Activated naive CD4-positive, alpha-beta T cell treated with anti-CD3 and anti-CD28 coated beads for 36 hours (primary cell): ENCODE results near the gene PCOLCE2. TPM values are rescaled to one million over a fixed set of nuclear protein-coding genes. Genes with fewer than 3 reads are reported as not detected.

ENCODE experiments used
- CTCF ChIA-PET: fragments of 350-600 bp; sonication (Branson Sonifier 250); formaldehyde crosslinking; loops from one replicate; lab custom pipeline; 2021; ENCODE audit warnings: antibody characterized with exemption; lab: Charles Lee
- DNase-seq: peaks from one replicate; pipeline ENCODE4 v3.0.0-alpha.2; 2020
- H3K27ac Mint-ChIP-seq: one replicate; pipeline ENCODE4 v1.8.0; 2021; ENCODE audit warnings: mild to moderate bottlenecking, mixed read lengths
- H3K27me3 Mint-ChIP-seq: one replicate; pipeline ENCODE4 v1.8.0; 2021; ENCODE audit warnings: low read depth, mixed read lengths
- H3K36me3 Mint-ChIP-seq: one replicate; pipeline ENCODE4 v1.8.0; 2021; ENCODE audit warnings: low read depth, mixed read lengths
- H3K4me1 Mint-ChIP-seq: one replicate; pipeline ENCODE4 v1.8.0; 2021; ENCODE audit warnings: low read depth, mixed read lengths
- H3K4me3 Mint-ChIP-seq: one replicate; pipeline ENCODE4 v1.8.0; 2021; ENCODE audit warnings: mild to moderate bottlenecking, moderate library complexity, mixed read lengths
- H3K9me3 Mint-ChIP-seq: one replicate; pipeline ENCODE4 v1.8.0; 2021; ENCODE audit warnings: mixed read lengths
- intact Hi-C: fragments of 100-400 bp; cut with micrococcal nuclease; formaldehyde crosslinking; loops from one replicate; pipeline ENCODE4 v1.15.1; 2023
- total RNA-seq, 2 experiments: library from RNA; stranded (reverse); gene quantifications; one replicate each; pipeline ENCODE4 v1.2.3, GENCODE V29; 2021

The PCOLCE2 gene
- total RNA-seq, 2 experiments from 2014 or later: 0.38 to 0.64 TPM

DNA sequence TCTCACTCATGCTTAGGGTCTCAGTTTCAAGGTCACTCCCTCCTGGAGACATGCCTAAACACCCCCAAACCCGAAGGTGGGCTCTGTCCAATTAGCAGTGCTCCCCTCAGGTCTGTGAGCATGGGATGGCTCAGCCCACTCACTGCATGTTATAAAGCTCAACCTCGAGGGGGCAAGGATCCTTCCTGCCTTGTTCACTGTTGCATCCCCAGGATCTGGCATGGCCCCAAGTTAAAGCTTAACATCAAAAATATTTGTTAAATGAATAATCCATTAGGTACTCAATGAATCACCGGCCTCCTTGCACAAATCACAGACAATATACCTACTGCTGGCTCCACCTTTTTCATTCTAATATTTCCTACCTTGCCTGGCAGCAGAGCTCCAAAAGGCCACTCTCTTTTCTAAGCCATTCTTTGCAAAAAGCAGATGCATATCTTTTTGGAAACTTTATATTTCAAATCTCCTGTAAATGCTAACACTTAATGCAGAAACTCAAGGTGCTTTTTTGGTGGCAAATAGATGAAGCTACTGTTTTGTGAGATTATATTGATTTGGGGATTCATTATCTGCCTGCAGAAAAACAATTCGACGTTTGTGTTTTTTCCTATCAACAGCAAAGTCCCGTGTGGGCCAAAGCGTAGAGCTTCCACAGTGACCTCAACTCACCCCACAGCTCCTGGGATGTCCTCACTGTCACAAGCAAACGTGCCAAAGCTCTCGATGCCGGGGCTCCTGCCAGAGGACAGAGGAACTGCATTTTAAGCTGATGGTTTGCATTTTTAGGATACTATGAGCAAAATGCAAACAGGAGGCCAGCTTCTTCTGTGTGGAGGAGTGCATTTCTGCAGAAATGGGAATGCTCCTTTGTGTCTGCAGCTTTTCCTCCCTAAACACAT is 35.4 kb downstream of the PCOLCE2 start:
- no peaks in the 10 kb centered on the region for H3K27me3 Mint-ChIP-seq
- no peaks in the 10 kb centered on the region for H3K9me3 Mint-ChIP-seq
- CTCF ChIA-PET: interaction anchor here (0.7 to 1.2 kb wide), 2 partner anchors 10 to 79 kb away, joined by 3 read pairs; no protein-coding TSS in a partner anchor
- intact Hi-C loops: no loop called here
- no peaks in the 10 kb centered on the region for H3K4me1 Mint-ChIP-seq
- no peaks in the 10 kb centered on the region for H3K36me3 Mint-ChIP-seq
- DNase-seq: no peak
- no peak overlapping the region for H3K4me3 Mint-ChIP-seq
- no peak overlapping the region for H3K27ac Mint-ChIP-seq

GRCh38 chr3:142852009-142852408 is 36.9 kb downstream of the PCOLCE2 start:
- no peaks in the 10 kb centered on the region for H3K36me3 Mint-ChIP-seq
- CTCF ChIA-PET: no interaction called here
- DNase-seq: no peak
- H3K27ac Mint-ChIP-seq: no peak overlapping the region
- intact Hi-C loops: no loop called here
- H3K4me3 Mint-ChIP-seq: no peak overlapping the region
- no peaks in the 10 kb centered on the region for H3K4me1 Mint-ChIP-seq
- no peaks in the 10 kb centered on the region for H3K9me3 Mint-ChIP-seq
- peaks cover 7% of the 10 kb centered on the region for H3K27me3 Mint-ChIP-seq

DNA sequence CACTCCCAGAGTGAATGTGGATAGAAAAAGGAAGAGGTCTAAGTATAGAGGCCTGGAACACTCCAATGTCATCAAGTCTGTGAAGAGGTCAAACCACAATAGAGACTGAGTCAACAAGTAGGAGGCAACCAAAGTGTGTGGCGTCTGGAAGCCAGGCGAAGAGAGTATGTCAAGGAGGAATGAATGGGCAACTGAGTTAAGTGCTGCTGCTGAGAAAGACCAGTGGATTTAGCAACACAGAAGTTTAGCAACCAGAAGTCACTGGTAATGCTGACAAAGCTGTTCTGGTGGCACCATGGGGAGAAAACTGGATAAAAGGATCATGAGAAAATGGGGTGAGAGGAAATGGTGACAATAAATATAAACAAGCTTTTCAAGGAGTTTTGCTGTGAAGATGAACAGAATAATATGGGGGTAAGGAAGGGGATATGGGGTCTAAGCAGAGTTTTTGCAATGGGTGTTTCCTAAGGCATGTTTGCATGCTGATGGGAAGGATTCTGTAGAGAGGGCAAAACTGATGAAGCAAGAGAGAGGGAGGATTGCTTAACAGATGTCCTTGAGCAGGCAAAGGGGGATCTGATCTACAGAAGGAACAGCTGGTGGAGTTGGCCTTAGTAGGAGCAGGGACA is 38.4 kb downstream of the PCOLCE2 start:
- no peak overlapping the region for H3K4me3 Mint-ChIP-seq

DNA sequence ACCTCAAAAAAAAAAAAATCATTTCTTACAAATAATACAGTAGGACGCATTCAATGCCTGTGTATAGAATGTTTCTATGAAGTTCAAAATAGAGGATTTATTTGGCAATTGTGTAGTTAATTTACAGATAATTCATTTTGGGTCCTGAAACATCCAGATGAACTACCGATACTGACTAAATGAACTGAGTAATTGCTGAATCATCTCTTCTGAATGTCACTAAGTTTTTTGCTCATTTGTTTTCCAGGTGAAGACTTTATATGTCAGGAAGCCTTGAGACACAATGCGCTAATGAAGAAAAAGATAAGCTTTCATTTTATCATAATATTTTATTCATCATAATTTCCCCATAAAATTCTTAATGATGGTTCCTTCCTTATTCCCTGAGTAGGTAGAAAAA is 39.7 kb downstream of the PCOLCE2 start:
- Mint-ChIP-seq H3K27ac (no peak overlapping the region), H3K36me3 (no peaks in the 10 kb centered on the region), H3K4me3 (no peak overlapping the region), H3K27me3 (peaks cover 7% of the 10 kb centered on the region), H3K4me1 (peaks cover 2% of the 10 kb centered on the region), H3K9me3 (no peaks in the 10 kb centered on the region)
- intact Hi-C loops: no loop called here
- CTCF ChIA-PET: no interaction called here
- no peak for DNase-seq

More for the DNA sequence above, 38.4 kb downstream of the PCOLCE2 start:
- Mint-ChIP-seq H3K27me3 (peaks cover 7% of the 10 kb centered on the region), H3K4me1 (no peaks in the 10 kb centered on the region), H3K9me3 (no peaks in the 10 kb centered on the region), H3K27ac (no peak overlapping the region), H3K36me3 (no peaks in the 10 kb centered on the region)
- DNase-seq: peak; percentile 11
- CTCF ChIA-PET: interaction anchor here (1.5 kb wide), 1 partner anchor 22 kb away, joined by 4 read pairs; no protein-coding TSS in a partner anchor
- intact Hi-C loops: no loop called here

DNA sequence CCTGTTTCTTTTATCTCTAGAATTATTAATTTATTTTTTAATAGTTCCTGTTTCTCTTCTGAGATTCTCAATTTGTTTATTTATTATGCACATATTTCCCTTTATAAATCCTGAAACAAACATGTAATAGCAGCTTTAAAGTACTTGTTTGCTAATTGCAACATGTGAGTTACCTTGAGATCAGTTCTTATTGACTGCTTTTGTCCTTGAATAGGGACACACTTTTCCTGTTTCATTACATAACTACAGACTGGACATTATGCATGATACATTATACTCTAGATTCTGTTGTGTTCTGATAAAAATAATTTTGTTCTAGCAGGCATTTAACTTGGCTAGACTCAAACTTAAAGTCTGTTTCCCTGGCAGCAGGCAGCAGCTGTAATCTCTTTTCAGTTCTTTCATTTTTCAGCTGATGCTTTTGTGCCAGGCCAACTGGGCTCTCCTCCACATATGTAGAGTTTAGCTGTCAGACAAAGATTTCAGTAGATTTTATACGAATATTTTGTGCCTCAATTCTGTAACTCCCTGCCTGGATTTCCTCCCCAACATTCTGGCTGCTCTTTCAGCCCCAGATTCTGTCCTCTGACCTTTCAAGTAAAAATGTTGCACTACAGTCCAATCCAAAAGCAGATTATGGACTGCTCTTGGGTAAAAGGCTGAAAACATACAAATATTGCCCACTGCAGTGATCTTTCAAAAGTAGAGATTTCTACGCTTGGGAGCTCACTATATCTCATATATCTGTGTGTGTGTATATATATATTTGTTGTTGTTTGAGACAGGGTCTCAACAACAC is 41.9 kb downstream of the PCOLCE2 start:
- intact Hi-C loops: no loop called here
- Mint-ChIP-seq H3K27ac (no peak overlapping the region), H3K4me1 (peaks cover 2% of the 10 kb centered on the region), H3K36me3 (no peaks in the 10 kb centered on the region), H3K27me3 (peaks cover 7% of the 10 kb centered on the region), H3K4me3 (no peak overlapping the region), H3K9me3 (no peaks in the 10 kb centered on the region)
- DNase-seq: no peak
- CTCF ChIA-PET: interaction anchor here (0.8 to 2.4 kb wide), 4 partner anchors 10 to 138 kb away, joined by 3 to 11 read pairs (median 3); no protein-coding TSS in a partner anchor

- Mint-ChIP-seq H3K27ac (no peak overlapping the region), H3K4me3 (no peak overlapping the region), H3K27me3 (peaks cover 7% of the 10 kb centered on the region), H3K4me1 (peaks cover 2% of the 10 kb centered on the region), H3K9me3 (no peaks in the 10 kb centered on the region), H3K36me3 (no peaks in the 10 kb centered on the region)
- intact Hi-C loops: loop anchor here (1.0 kb wide), 1 partner anchor 143 kb away; no protein-coding TSS in a partner anchor
- CTCF ChIA-PET: interaction anchor here (0.8 to 1.2 kb wide), 4 partner anchors 140 to 158 kb away, joined by 3 read pairs; no protein-coding TSS in a partner anchor
- no peak for DNase-seq
Measured at GRCh38 chr3:142844339-142844977, 44.4 kb downstream of the PCOLCE2 start.

- no peaks in the 10 kb centered on the region for H3K9me3 Mint-ChIP-seq
- peaks cover 7% of the 10 kb centered on the region for H3K27me3 Mint-ChIP-seq
- no peaks in the 10 kb centered on the region for H3K36me3 Mint-ChIP-seq
- H3K4me1 Mint-ChIP-seq: peaks cover 2% of the 10 kb centered on the region
- CTCF ChIA-PET: interaction anchor here (1.2 to 1.4 kb wide), 2 partner anchors 9 to 11 kb away, joined by 5 read pairs; no protein-coding TSS in a partner anchor
- no peak overlapping the region for H3K4me3 Mint-ChIP-seq
- no peak overlapping the region for H3K27ac Mint-ChIP-seq
- intact Hi-C loops: no loop called here
- no peak for DNase-seq
Measured at GRCh38 chr3:142839831-142840230, 49.1 kb downstream of the PCOLCE2 start.

GRCh38 chr3:142837526-142837925 is 51.4 kb downstream of the PCOLCE2 start:
- Mint-ChIP-seq H3K4me3 (no peak overlapping the region), H3K4me1 (no peaks in the 10 kb centered on the region), H3K9me3 (no peaks in the 10 kb centered on the region), H3K27ac (no peak overlapping the region), H3K36me3 (no peaks in the 10 kb centered on the region), H3K27me3 (peaks cover 7% of the 10 kb centered on the region)
- intact Hi-C loops: no loop called here
- no peak for DNase-seq
- CTCF ChIA-PET: interaction anchor here (0.7 kb wide), 1 partner anchor 8 kb away, joined by 3 read pairs; no protein-coding TSS in a partner anchor

GRCh38 chr3:142828703-142829305 is 60.1 kb downstream of the PCOLCE2 start:
- H3K4me1 Mint-ChIP-seq: no peaks in the 10 kb centered on the region
- DNase-seq: peak; percentile 87

GRCh38 chr3:142819179-142819578 is 69.7 kb downstream of the PCOLCE2 start:
- Mint-ChIP-seq H3K27ac (no peak overlapping the region), H3K4me3 (no peak overlapping the region), H3K9me3 (no peaks in the 10 kb centered on the region), H3K36me3 (no peaks in the 10 kb centered on the region), H3K27me3 (no peaks in the 10 kb centered on the region), H3K4me1 (no peaks in the 10 kb centered on the region)
- no peak for DNase-seq
- CTCF ChIA-PET: interaction anchor here (0.7 to 2.0 kb wide), 3 partner anchors 9 to 175 kb away, joined by 3 to 12 read pairs (median 4); no protein-coding TSS in a partner anchor
- intact Hi-C loops: no loop called here

More at GRCh38 chr3:142828703-142829305, 60.1 kb downstream of the PCOLCE2 start:
- H3K27ac Mint-ChIP-seq: no peak overlapping the region
- H3K4me3 Mint-ChIP-seq: no peak overlapping the region
- CTCF ChIA-PET: interaction anchor here (0.6 to 5.0 kb wide), 53 partner anchors 9 to 308 kb away, joined by 3 to 33 read pairs (median 4); partner anchors contain the start of gene U2SURP
- H3K36me3 Mint-ChIP-seq: no peaks in the 10 kb centered on the region
- intact Hi-C loops: loop anchor here (1.0 to 5.0 kb wide), 5 partner anchors 76 to 843 kb away; no protein-coding TSS in a partner anchor
- peaks cover 3% of the 10 kb centered on the region for H3K27me3 Mint-ChIP-seq
- H3K9me3 Mint-ChIP-seq: no peaks in the 10 kb centered on the region

DNA sequence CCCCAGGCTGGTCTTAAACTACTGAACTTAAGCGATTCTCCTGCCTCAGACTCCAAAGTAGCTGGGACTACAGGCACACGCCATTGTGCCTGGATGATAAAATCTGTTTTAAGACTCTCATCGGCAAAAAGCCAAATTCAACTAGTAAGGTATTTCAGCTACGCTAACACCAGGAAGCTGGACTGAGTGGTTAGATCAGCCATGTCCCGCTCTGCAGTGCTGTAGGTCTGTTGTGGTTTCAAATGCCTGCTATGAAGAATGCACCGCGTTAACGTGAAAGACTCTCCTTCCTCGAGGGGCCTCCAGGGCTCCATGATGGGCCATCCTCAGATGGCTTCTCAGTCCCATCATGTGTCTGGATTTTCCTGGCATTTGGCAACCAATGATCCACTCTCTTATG is 70.2 kb downstream of the PCOLCE2 start:
- Mint-ChIP-seq H3K9me3 (no peaks in the 10 kb centered on the region), H3K4me3 (no peak overlapping the region)
- intact Hi-C loops: no loop called here

More for the DNA sequence above, 70.2 kb downstream of the PCOLCE2 start:
- Mint-ChIP-seq H3K27ac (no peak overlapping the region), H3K27me3 (no peaks in the 10 kb centered on the region), H3K4me1 (no peaks in the 10 kb centered on the region), H3K36me3 (no peaks in the 10 kb centered on the region)
- no peak for DNase-seq
- CTCF ChIA-PET: interaction anchor here (0.7 to 2.0 kb wide), 4 partner anchors 10 to 176 kb away, joined by 4 to 12 read pairs (median 4); no protein-coding TSS in a partner anchor
